Measurements from ENCODE around the gene ESAM. TPM values are rescaled to one million over a fixed set of nuclear protein-coding genes. Genes with fewer than 3 reads are reported as not detected.

The ESAM gene
- total RNA-seq, 1 donor from 2014 or later = 50.2 TPM

GRCh38 chr11:124756033-124756752, 5.9 kb downstream of the ESAM start:
- intact Hi-C loops (cut with DNase I) = no loop called here

GRCh38 chr11:124754710-124755109, 7.4 kb downstream of the ESAM start:
- intact Hi-C loops (cut with DNase I) = no loop called here

More at GRCh38 chr11:124756033-124756752, 5.9 kb downstream of the ESAM start:
- no peak for DNase-seq (ENCODE audit: low spot score)

GRCh38 chr11:124754309-124754708, 7.8 kb downstream of the ESAM start:
- DNase-seq (ENCODE audit: low spot score) = no peak
- intact Hi-C loops (cut with DNase I) = no loop called here

More at GRCh38 chr11:124754710-124755109, 7.4 kb downstream of the ESAM start:
- no peak for DNase-seq (ENCODE audit: low spot score)

GRCh38 chr11:124753624-124754023, 8.5 kb downstream of the ESAM start:
- intact Hi-C loops (cut with DNase I) = no loop called here

GRCh38 chr11:124753205-124753604, 8.9 kb downstream of the ESAM start:
- DNase-seq (ENCODE audit: low spot score) = no peak
- intact Hi-C loops (cut with DNase I) = no loop called here

More at GRCh38 chr11:124753624-124754023, 8.5 kb downstream of the ESAM start:
- DNase-seq (ENCODE audit: low spot score) = no peak

- intact Hi-C loops (cut with DNase I) = no loop called here
- DNase-seq (ENCODE audit: low spot score) = no peak
These were observed 9.5 kb downstream of the ESAM start for GRCh38 chr11:124752471-124753102.

- no peak for DNase-seq (ENCODE audit: low spot score)
- intact Hi-C loops (cut with DNase I) = no loop called here
These were observed 10.2 kb downstream of the ESAM start, which contains the start of gene VSIG2 for GRCh38 chr11:124751741-124752470. Gene VSIG2, minus strand, starts transcription at chr11:124752255. Its CDS starts 118 bp downstream, at chr11:124752137.

- intact Hi-C loops (cut with DNase I) = no loop called here
- DNase-seq (ENCODE audit: low spot score) = no peak
These were observed 10.7 kb downstream of the ESAM start for GRCh38 chr11:124751391-124751740.

- intact Hi-C loops (cut with DNase I) = no loop called here
- no peak for DNase-seq (ENCODE audit: low spot score)
These were observed 12.2 kb downstream of the ESAM start for GRCh38 chr11:124749912-124750311.

- DNase-seq (ENCODE audit: low spot score) = no peak
- intact Hi-C loops (cut with DNase I) = no loop called here
These were observed 13.4 kb downstream of the ESAM start for GRCh38 chr11:124748481-124749343.

GRCh38 chr11:124748100-124748418, 14.0 kb downstream of the ESAM start:
- DNase-seq (ENCODE audit: low spot score) = no peak
- intact Hi-C loops (cut with DNase I) = no loop called here

- DNase-seq (ENCODE audit: low spot score) = no peak
- intact Hi-C loops (cut with DNase I) = no loop called here
These were observed 14.5 kb downstream of the ESAM start for GRCh38 chr11:124747406-124748099.

- intact Hi-C loops (cut with DNase I) = no loop called here
- peak; percentile 89 for DNase-seq (ENCODE audit: low spot score)
These were observed 15.4 kb downstream of the ESAM start for GRCh38 chr11:124746621-124747243.

- intact Hi-C loops (cut with DNase I) = no loop called here
- no peak for DNase-seq (ENCODE audit: low spot score)
These were observed 16.1 kb downstream of the ESAM start for GRCh38 chr11:124745835-124746620.

- intact Hi-C loops (cut with DNase I) = no loop called here
- no peak for DNase-seq (ENCODE audit: low spot score)
These were observed 16.7 kb downstream of the ESAM start for GRCh38 chr11:124745270-124745834.

GRCh38 chr11:124743050-124743449, 19.0 kb downstream of the ESAM start:
- no peak for DNase-seq (ENCODE audit: low spot score)
- intact Hi-C loops (cut with DNase I) = loop anchor here (5.0 kb wide), 1 partner anchor 71 kb away; the partner anchor contains the start of genes SIAE and SPA17

- no peak for DNase-seq (ENCODE audit: low spot score)
- intact Hi-C loops (cut with DNase I) = loop anchor here (5.0 kb wide), 1 partner anchor 70 kb away; the partner anchor contains the start of genes SIAE and SPA17
These were observed 19.5 kb downstream of the ESAM start for GRCh38 chr11:124742555-124742954.
